ENCODE measurements around the gene GPR153. TPM values are rescaled to one million over a fixed set of nuclear protein-coding genes. Genes with fewer than 3 reads are reported as not detected.

Gene GPR153
- total and polyA plus RNA-seq, 2 of the 13 experiments (the other 11 are each of a cell fraction or from before 2014, with no cell fraction given) = 0.22 to 0.31 TPM

DNA sequence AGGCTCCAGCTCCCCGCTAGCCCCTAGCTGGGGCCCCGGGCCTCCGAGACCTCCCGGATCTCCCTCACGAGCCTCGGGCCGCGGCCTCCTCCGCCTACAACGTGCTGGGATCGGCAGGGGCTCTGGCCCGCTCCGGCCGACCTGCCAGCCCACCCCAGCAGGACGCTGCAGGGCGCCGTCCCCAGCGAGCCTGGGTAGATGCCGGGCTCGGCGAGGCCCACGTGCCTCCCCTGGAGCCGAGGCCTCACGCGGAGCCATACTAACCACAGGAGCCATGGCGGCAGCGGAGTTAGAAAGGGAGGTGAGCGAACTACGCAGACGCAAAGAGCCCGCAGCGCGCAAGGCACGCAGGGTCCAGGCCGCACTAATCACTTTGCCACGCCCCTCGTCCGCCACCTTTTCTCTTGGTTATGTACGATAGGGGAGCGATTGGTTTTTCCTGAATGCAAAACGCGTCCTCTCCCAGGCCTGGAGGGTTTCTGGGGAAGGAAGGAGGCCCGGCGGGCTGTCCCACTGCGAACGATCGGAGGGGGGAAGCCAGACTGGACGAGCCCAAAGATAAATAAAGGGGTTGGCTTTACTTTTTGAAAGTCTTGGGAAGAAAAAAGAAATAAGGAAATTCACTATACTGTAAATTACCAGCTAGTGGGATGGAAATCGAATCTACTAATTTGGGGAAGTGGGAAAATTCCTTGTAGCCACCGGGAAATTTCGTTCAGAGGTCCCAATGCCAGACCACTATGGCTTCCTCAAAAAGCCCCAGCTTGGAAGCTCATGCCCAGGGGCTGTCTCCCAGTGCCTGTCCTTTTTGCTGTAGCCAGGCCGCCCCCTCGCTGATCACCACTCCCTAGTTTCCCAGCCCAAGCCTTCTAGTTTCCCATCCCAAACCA, 61.4 kb downstream of the GPR153 start, which contains the start of gene RPL22 (continued):
- TF ChIP-seq ZFP36 (IDR thresholded peaks at IDR 0.05; ENCODE audit: borderline replicate concordance, low read depth, low read length, partially characterized antibody) = no peak
- 0 out of 2 replicates have a peak, but pooled peaks have one; percentile 65 for TF ChIP-seq REPIN1 (CRISPR knock-in tag; IDR thresholded peaks at IDR 0.05; ENCODE audit: borderline replicate concordance, low read depth)
- peak; percentile 95 for TF ChIP-seq AGO2 (optimal IDR thresholded peaks at IDR 0.05; ENCODE audit: low read depth, low read length)
- peak; percentile 87 for TF ChIP-seq TEAD2 (CRISPR knock-in tag; IDR thresholded peaks at IDR 0.05)
- TF ChIP-seq KDM5A (IDR thresholded peaks at IDR 0.05; ENCODE audit: borderline replicate concordance, low read length) = peak; percentile 84
- no peak for TF ChIP-seq NR2F6 (IDR thresholded peaks at IDR 0.05)
- TF ChIP-seq NR2F6 (CRISPR knock-in tag; IDR thresholded peaks at IDR 0.05) = no peak; the same call in none of the 2 replicates
- TF ChIP-seq TCF7L2 (IDR thresholded peaks at IDR 0.05; ENCODE audit: low read depth, low read length) = no peak
- TF ChIP-seq ZNF678 (CRISPR knock-in tag; IDR thresholded peaks at IDR 0.05) = peak; percentile 81; the same call in 1 of the 2 replicates
- TF ChIP-seq, protein P1, sequence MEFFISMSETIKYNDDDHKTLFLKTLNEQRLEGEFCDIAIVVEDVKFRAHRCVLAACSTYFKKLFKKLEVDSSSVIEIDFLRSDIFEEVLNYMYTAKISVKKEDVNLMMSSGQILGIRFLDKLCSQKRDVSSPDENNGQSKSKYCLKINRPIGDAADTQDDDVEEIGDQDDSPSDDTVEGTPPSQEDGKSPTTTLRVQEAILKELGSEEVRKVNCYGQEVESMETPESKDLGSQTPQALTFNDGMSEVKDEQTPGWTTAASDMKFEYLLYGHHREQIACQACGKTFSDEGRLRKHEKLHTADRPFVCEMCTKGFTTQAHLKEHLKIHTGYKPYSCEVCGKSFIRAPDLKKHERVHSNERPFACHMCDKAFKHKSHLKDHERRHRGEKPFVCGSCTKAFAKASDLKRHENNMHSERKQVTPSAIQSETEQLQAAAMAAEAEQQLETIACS (CRISPR knock-in tag; IDR thresholded peaks at IDR 0.05) = no peak
- peak; percentile 82 for TF ChIP-seq MED1 (CRISPR knock-in tag; IDR thresholded peaks at IDR 0.05)
- peak; percentile 90 for TF ChIP-seq BHLHE40 (IDR thresholded peaks at IDR 0.05; ENCODE audit: low read length)
- 0 out of 2 replicates have a peak, but pooled peaks have one; percentile 11 for TF ChIP-seq CTCF (CRISPR knock-in tag; IDR thresholded peaks at IDR 0.05)
- peak; percentile 33; the same call in 1 of the 2 replicates for TF ChIP-seq TMF1 (CRISPR knock-in tag; IDR thresholded peaks at IDR 0.05; ENCODE audit: low read depth)
- peak; percentile 92 for TF ChIP-seq FOXK2 (IDR thresholded peaks at IDR 0.05)
- TF ChIP-seq ZNF782 (CRISPR knock-in tag; IDR thresholded peaks at IDR 0.05; ENCODE audit: borderline replicate concordance) = peak; percentile 74
- TF ChIP-seq ZNF562 (CRISPR knock-in tag; IDR thresholded peaks at IDR 0.05; ENCODE audit: borderline replicate concordance) = no peak
- no peak for TF ChIP-seq ZNF567 (CRISPR knock-in tag; IDR thresholded peaks at IDR 0.05; ENCODE audit: borderline replicate concordance)
- no peak for TF ChIP-seq MLLT10 (CRISPR knock-in tag; IDR thresholded peaks at IDR 0.05)
- TF ChIP-seq SCMH1 (CRISPR knock-in tag; IDR thresholded peaks at IDR 0.05; ENCODE audit: borderline replicate concordance) = no peak
- peak; percentile 77; the same call in 1 of the 2 replicates for TF ChIP-seq TIGD3 (CRISPR knock-in tag; IDR thresholded peaks at IDR 0.05; ENCODE audit: borderline replicate concordance)
- TF ChIP-seq KDM2A (CRISPR knock-in tag; IDR thresholded peaks at IDR 0.05; ENCODE audit: borderline replicate concordance, low read depth) = peak; percentile 95
- TF ChIP-seq, protein P2, sequence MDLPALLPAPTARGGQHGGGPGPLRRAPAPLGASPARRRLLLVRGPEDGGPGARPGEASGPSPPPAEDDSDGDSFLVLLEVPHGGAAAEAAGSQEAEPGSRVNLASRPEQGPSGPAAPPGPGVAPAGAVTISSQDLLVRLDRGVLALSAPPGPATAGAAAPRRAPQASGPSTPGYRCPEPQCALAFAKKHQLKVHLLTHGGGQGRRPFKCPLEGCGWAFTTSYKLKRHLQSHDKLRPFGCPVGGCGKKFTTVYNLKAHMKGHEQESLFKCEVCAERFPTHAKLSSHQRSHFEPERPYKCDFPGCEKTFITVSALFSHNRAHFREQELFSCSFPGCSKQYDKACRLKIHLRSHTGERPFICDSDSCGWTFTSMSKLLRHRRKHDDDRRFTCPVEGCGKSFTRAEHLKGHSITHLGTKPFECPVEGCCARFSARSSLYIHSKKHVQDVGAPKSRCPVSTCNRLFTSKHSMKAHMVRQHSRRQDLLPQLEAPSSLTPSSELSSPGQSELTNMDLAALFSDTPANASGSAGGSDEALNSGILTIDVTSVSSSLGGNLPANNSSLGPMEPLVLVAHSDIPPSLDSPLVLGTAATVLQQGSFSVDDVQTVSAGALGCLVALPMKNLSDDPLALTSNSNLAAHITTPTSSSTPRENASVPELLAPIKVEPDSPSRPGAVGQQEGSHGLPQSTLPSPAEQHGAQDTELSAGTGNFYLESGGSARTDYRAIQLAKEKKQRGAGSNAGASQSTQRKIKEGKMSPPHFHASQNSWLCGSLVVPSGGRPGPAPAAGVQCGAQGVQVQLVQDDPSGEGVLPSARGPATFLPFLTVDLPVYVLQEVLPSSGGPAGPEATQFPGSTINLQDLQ (CRISPR knock-in tag; IDR thresholded peaks at IDR 0.05) = 0 out of 2 replicates have a peak, but pooled peaks have one; percentile 40

Data from HepG2 (cell line).